Mesendoderm (in vitro differentiated cells): Measurements from ENCODE around the gene CADM2.
A peak's percentile ranks its signal among the peaks of the same experiment; 100 is the strongest.

Source experiments
- DNase-seq: peaks from one replicate; pipeline ENCODE4 v3.0.0; 2013
- H2AK5ac ChIP-seq: 2 replicates; pipeline ENCODE4 v1.6.1; 2013; ENCODE audit warnings: low read length, inconsistent platforms
- H2BK120ac ChIP-seq: 2 replicates; pipeline ENCODE4 v1.6.1; 2013; ENCODE audit warnings: low read depth, mild to moderate bottlenecking, low read length, moderate library complexity, mixed read lengths
- H2BK15ac ChIP-seq: replicated peaks from 2 replicates; pipeline ENCODE4 v1.6.1; 2013; ENCODE audit warnings: low read depth, mild to moderate bottlenecking, moderate library complexity
- H2BK5ac ChIP-seq: 2 replicates; pipeline ENCODE4 v1.6.1; 2013; ENCODE audit warnings: low read length, inconsistent platforms
- H3K18ac ChIP-seq: 2 replicates; pipeline ENCODE4 v1.6.1; 2013; ENCODE audit warnings: mild to moderate bottlenecking, low read length, mixed read lengths
- H3K23ac ChIP-seq: one replicate; pipeline ENCODE4 v1.6.1; 2013; ENCODE audit warnings: low read length
- H3K27ac ChIP-seq: 2 replicates; pipeline ENCODE4 v1.5.1; 2013; ENCODE audit warnings: low read depth, mild to moderate bottlenecking, inconsistent platforms, low read length, moderate library complexity
- H3K27me3 ChIP-seq: 2 replicates; pipeline ENCODE4 v1.6.1; 2013; ENCODE audit warnings: low read length, control low read depth, mild to moderate bottlenecking, inconsistent platforms; ENCODE audit not compliant: insufficient read depth, poor library complexity
- H3K36me3 ChIP-seq: 2 replicates; pipeline ENCODE4 v1.6.1; 2013; ENCODE audit warnings: low read length, inconsistent platforms; ENCODE audit not compliant: control insufficient read depth, insufficient read depth
- H3K4ac ChIP-seq: one replicate; pipeline ENCODE4 v1.6.1; 2013; ENCODE audit warnings: low read depth, mild to moderate bottlenecking, low read length, moderate library complexity
- H3K4me1 ChIP-seq: 2 replicates; pipeline ENCODE4 v1.6.1; 2013; ENCODE audit warnings: low read depth, low read length, inconsistent platforms; ENCODE audit not compliant: control insufficient read depth
- H3K4me2 ChIP-seq: 2 replicates; pipeline ENCODE4 v1.6.1; 2013; ENCODE audit warnings: low read length
- H3K4me3 ChIP-seq: 2 replicates; pipeline ENCODE4 v1.5.1; 2013; ENCODE audit warnings: mild to moderate bottlenecking, low read length
- H3K56ac ChIP-seq: one replicate; pipeline ENCODE4 v1.6.1; 2013; ENCODE audit warnings: low read length
- H3K79me1 ChIP-seq: 2 replicates; pipeline ENCODE4 v1.6.1; 2013; ENCODE audit warnings: low read length, inconsistent platforms
- H3K79me2 ChIP-seq: 2 replicates; pipeline ENCODE4 v1.6.1; 2013; ENCODE audit warnings: mild to moderate bottlenecking, low read length; ENCODE audit not compliant: control insufficient read depth, insufficient read depth
- H3K9ac ChIP-seq: 2 replicates; pipeline ENCODE4 v1.6.1; 2013; ENCODE audit warnings: low read length, inconsistent platforms
- H4K5ac ChIP-seq: one replicate; pipeline ENCODE4 v1.6.1; 2013; ENCODE audit warnings: low read length
- H4K8ac ChIP-seq: one replicate; pipeline ENCODE4 v1.6.1; 2013; ENCODE audit warnings: low read depth, mild to moderate bottlenecking, control low read depth, low read length, moderate library complexity
- WGBS: extraction: QIAGEN DNeasy Blood & Tissue Kit; methylation state at CpG from one replicate; pipeline ENCODE4 v1.1.7; 2013; ENCODE audit warnings: low lambda C conversion rate, missing lambda C conversion rate; ENCODE audit not compliant: insufficient coverage; ENCODE audit errors: extremely low coverage; 5-methylcytosine and 5-hydroxymethylcytosine counted together

The CADM2 gene

DNA sequence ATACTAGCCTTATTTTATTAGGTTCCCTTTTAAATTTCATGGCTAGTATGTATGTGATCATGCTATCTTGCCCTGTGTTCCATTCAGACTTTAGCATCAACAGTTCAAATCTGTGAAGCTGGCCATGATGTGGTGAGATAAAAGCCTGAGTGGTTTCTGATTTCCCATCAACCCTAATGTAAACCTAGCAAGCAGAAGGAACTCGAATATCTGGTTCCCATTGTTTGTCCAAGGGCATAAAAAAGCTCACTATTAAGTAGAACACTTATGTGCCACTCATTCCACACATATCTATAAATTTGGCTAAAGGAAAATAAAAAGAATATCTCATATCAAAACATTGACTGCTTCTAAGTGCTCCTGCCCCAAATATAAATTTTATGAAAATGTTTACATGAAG is 311.7 kb downstream of the CADM2 start:
- H2BK120ac ChIP-seq, result no peak overlapping the region
- H3K4me1 ChIP-seq, result no peaks in the 10 kb centered on the region
- H3K79me1 ChIP-seq, result no peaks in the 10 kb centered on the region
- no peak overlapping the region for H3K9ac ChIP-seq
- H2AK5ac ChIP-seq, result no peak overlapping the region
- H3K56ac ChIP-seq, result no peak overlapping the region
- no peaks in the 10 kb centered on the region for H3K79me2 ChIP-seq
- H4K5ac ChIP-seq, result no peak overlapping the region
- no peaks in the 10 kb centered on the region for H3K36me3 ChIP-seq
- H4K8ac ChIP-seq, result no peak overlapping the region
- H3K4ac ChIP-seq, result no peak overlapping the region
- no peak overlapping the region for H3K18ac ChIP-seq
- no peak overlapping the region for H3K4me2 ChIP-seq
- H3K27me3 ChIP-seq, result no peaks in the 10 kb centered on the region
- WGBS, result no CpG with 5 or more reads among the region's 1 CpG
- no peak overlapping the region for H2BK15ac ChIP-seq
- DNase-seq, result no peak
- H3K4me3 ChIP-seq, result no peak overlapping the region
- no peak overlapping the region for H2BK5ac ChIP-seq
- H3K27ac ChIP-seq, result no peak overlapping the region
- H3K23ac ChIP-seq, result no peak overlapping the region

DNA sequence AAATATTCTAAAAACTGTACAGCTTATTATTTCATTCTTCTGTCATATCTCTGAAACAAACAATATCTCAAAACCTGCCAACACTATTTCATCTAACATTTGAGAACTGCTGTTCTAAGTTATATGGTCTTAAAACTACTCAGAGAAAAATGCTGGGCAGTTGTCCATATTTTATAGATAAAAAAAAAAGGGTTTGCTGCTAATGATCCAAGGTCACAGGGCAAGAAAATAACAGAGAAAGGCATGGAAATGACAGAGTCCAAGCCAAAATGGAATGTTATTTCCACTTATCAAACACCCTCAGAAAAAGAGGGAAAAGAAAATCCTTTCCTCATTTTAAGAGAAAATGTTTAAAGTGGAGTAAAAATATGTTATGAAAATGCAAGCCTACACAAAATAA is 313.1 kb downstream of the CADM2 start:
- H3K18ac ChIP-seq, result no peak overlapping the region
- no peaks in the 10 kb centered on the region for H3K79me1 ChIP-seq
- no peak overlapping the region for H2BK5ac ChIP-seq
- no peak overlapping the region for H3K4ac ChIP-seq
- H2AK5ac ChIP-seq, result no peak overlapping the region
- no peak overlapping the region for H4K8ac ChIP-seq
- H2BK15ac ChIP-seq, result no peak overlapping the region
- no peaks in the 10 kb centered on the region for H3K27me3 ChIP-seq
- no peaks in the 10 kb centered on the region for H3K36me3 ChIP-seq
- H3K9ac ChIP-seq, result no peak overlapping the region
- no peak for DNase-seq
- no peak overlapping the region for H3K27ac ChIP-seq
- no peak overlapping the region for H3K4me3 ChIP-seq
- H4K5ac ChIP-seq, result no peak overlapping the region
- H3K4me1 ChIP-seq, result no peaks in the 10 kb centered on the region
- no peak overlapping the region for H2BK120ac ChIP-seq
- H3K23ac ChIP-seq, result no peak overlapping the region
- no peak overlapping the region for H3K4me2 ChIP-seq
- H3K56ac ChIP-seq, result no peak overlapping the region
- H3K79me2 ChIP-seq, result no peaks in the 10 kb centered on the region

DNA sequence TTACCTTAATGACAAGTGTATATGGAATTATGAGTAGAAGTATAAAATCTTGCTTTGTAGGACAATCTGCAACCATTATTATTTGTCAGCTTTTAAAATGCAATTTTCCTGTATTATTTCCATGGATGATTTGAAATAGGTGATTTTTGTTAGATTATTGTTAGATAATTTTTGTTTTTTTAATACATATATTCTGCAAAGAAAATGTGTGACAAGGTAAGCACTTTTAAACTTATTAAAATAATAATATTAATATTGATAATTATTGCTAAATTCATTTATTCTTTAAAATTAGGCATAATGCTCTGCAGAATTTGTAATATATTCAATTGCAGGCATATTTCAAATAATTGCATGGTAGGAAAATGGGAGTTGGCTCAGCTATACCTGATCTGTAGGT is 329.5 kb downstream of the CADM2 start:
- Histone ChIP-seq H3K4ac (no peak overlapping the region), H3K79me2 (no peaks in the 10 kb centered on the region), H3K27me3 (no peaks in the 10 kb centered on the region), H3K4me1 (no peaks in the 10 kb centered on the region), H3K4me2 (no peak overlapping the region), H2BK15ac (no peak overlapping the region), H3K27ac (no peak overlapping the region), H2BK120ac (no peak overlapping the region), H3K79me1 (no peaks in the 10 kb centered on the region), H4K5ac (no peak overlapping the region), H3K23ac (no peak overlapping the region), H2AK5ac (no peak overlapping the region), H3K56ac (no peak overlapping the region), H3K4me3 (no peak overlapping the region), H2BK5ac (no peak overlapping the region), H3K18ac (no peak overlapping the region), H3K9ac (no peak overlapping the region), H4K8ac (no peak overlapping the region), H3K36me3 (no peaks in the 10 kb centered on the region)
- no peak for DNase-seq

DNA sequence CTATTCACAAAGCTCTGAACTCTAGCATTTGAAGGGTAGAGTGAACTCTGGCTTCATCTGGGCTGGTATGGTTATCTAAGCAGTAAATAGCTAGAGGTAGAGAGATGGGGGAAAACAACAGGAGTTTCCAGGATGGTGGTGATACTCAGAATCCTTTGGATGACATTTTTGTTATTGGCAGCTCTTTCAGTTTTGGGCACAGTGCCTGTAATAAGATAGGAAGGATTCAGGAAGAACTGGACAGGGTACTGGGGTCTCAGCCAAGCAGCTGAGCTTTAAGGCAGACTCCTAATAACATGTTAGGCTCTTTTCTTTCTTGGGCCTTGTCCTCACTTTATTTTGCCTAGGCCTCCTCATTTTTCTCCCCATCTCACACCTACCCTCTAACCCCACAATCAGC is 338.5 kb downstream of the CADM2 start:
- H3K18ac ChIP-seq, result no peak overlapping the region
- H4K8ac ChIP-seq, result no peak overlapping the region
- H3K4me3 ChIP-seq, result no peak overlapping the region
- H3K4me1 ChIP-seq, result no peaks in the 10 kb centered on the region
- H3K27ac ChIP-seq, result no peak overlapping the region
- H3K56ac ChIP-seq, result no peak overlapping the region
- no peak overlapping the region for H2BK120ac ChIP-seq
- no peaks in the 10 kb centered on the region for H3K79me1 ChIP-seq
- no peak overlapping the region for H3K23ac ChIP-seq
- no peak overlapping the region for H2BK5ac ChIP-seq
- no peak for DNase-seq
- H3K9ac ChIP-seq, result no peak overlapping the region
- H3K36me3 ChIP-seq, result no peaks in the 10 kb centered on the region
- no peak overlapping the region for H3K4ac ChIP-seq
- H2BK15ac ChIP-seq, result no peak overlapping the region
- H3K79me2 ChIP-seq, result no peaks in the 10 kb centered on the region
- no peak overlapping the region for H4K5ac ChIP-seq
- no peak overlapping the region for H3K4me2 ChIP-seq
- H3K27me3 ChIP-seq, result no peaks in the 10 kb centered on the region
- H2AK5ac ChIP-seq, result no peak overlapping the region

DNA sequence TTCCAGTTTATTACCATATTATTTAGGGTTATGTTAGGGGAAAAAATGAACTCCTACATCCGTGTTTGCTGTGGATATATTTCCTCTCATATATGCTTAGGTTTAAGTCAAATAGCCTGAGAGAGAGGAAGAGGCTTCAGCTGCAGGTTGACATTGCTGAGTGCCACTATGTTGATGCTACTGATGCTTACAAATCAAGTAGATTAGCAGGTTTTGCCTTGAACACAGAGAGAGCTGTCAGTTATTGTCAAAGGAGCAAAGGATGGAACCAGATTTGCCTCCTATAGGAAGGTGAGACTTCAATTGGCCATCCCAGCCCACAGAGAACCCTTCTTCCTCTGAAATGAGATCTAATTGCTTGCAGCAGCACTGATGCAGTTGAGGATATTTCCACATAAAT is 339.2 kb downstream of the CADM2 start:
- no peak overlapping the region for H3K9ac ChIP-seq
- H3K4ac ChIP-seq, result no peak overlapping the region
- no peak for DNase-seq
- H4K5ac ChIP-seq, result no peak overlapping the region
- no peaks in the 10 kb centered on the region for H3K79me2 ChIP-seq
- H2AK5ac ChIP-seq, result no peak overlapping the region
- no peaks in the 10 kb centered on the region for H3K36me3 ChIP-seq
- no peaks in the 10 kb centered on the region for H3K79me1 ChIP-seq
- no peak overlapping the region for H3K27ac ChIP-seq
- H3K56ac ChIP-seq, result no peak overlapping the region
- no peak overlapping the region for H3K18ac ChIP-seq
- H2BK15ac ChIP-seq, result no peak overlapping the region
- no peak overlapping the region for H3K4me2 ChIP-seq
- H4K8ac ChIP-seq, result no peak overlapping the region
- no peaks in the 10 kb centered on the region for H3K4me1 ChIP-seq
- H3K27me3 ChIP-seq, result no peaks in the 10 kb centered on the region
- H2BK120ac ChIP-seq, result no peak overlapping the region
- H2BK5ac ChIP-seq, result no peak overlapping the region
- WGBS, result no CpG with 5 or more reads among the region's 1 CpG
- no peak overlapping the region for H3K4me3 ChIP-seq
- H3K23ac ChIP-seq, result no peak overlapping the region

DNA sequence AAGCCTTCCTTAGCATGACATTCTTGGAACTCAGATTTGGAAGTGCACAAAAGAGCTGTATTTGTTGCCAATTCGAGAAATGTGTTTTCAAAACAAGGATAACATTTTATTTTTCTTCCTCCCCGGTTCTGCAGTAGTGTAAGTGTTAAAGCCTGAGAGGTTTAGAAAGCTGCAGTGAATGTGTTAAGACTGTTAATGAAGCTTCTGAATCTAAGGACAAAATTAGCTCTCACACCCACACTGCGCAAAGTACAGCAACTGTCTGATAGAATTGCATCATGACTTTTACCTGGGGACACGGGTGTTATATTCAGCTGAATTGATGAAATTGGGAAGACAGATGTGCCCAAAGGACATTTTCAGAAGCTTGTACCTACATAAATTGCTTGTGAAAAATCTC is 344.4 kb downstream of the CADM2 start:
- Histone ChIP-seq H2AK5ac (no peak overlapping the region), H3K27me3 (no peaks in the 10 kb centered on the region), H3K4me1 (no peaks in the 10 kb centered on the region), H3K56ac (no peak overlapping the region), H2BK15ac (no peak overlapping the region), H2BK5ac (no peak overlapping the region), H3K79me1 (no peaks in the 10 kb centered on the region), H4K8ac (no peak overlapping the region), H3K18ac (peak overlapping the region; percentile 39), H3K23ac (no peak overlapping the region), H3K9ac (no peak overlapping the region), H2BK120ac (no peak overlapping the region), H3K4me3 (no peak overlapping the region), H3K36me3 (no peaks in the 10 kb centered on the region), H4K5ac (no peak overlapping the region), H3K27ac (no peak overlapping the region), H3K4me2 (no peak overlapping the region), H3K79me2 (no peaks in the 10 kb centered on the region), H3K4ac (no peak overlapping the region)
- no CpG with 5 or more reads among the region's 4 CpGs for WGBS
- DNase-seq, result no peak
